ENCODE data around the gene CORO2B.
"Not testable (repeated sequence)": the region's sequence is repeated elsewhere in the genome, so short reads cannot be mapped to it uniquely, and the experiment has no call there.

CORO2B gene

DNA sequence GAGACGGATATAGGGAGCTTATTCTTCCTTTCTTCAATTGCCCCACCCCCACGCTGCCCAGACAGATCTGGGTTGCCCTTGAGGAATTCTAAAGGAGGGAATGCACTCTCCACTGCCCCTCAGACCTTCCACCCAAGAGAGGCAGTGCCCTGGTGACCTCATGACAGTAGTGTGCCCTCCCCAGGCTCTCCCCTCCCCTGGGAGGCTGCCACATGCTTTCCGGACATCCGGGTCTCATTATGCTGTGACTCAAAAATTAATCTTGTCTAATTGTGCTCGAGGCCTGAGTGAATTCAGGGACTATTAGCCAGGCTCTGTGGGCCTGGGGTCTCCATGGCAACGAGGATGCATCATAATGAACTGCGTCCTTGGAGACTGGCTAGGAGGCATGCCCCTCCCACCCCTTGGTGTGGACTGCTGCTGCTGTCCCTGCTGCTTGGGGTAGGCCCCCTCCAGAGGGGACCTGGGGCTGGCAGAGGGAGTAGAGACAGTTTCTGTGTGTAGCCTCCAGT is 20.8 kb downstream of the CORO2B start:
- Mint-ChIP-seq H3K27me3 (peaks cover 2% of the 10 kb centered on the region), H3K27ac (no peak overlapping the region), H3K9me3 (ENCODE audit: low read depth) (no peaks in the 10 kb centered on the region), H3K4me3 (no peak overlapping the region), H3K4me1 (ENCODE audit: low read depth) (no peaks in the 10 kb centered on the region), H3K36me3 (no peaks in the 10 kb centered on the region)

DNA sequence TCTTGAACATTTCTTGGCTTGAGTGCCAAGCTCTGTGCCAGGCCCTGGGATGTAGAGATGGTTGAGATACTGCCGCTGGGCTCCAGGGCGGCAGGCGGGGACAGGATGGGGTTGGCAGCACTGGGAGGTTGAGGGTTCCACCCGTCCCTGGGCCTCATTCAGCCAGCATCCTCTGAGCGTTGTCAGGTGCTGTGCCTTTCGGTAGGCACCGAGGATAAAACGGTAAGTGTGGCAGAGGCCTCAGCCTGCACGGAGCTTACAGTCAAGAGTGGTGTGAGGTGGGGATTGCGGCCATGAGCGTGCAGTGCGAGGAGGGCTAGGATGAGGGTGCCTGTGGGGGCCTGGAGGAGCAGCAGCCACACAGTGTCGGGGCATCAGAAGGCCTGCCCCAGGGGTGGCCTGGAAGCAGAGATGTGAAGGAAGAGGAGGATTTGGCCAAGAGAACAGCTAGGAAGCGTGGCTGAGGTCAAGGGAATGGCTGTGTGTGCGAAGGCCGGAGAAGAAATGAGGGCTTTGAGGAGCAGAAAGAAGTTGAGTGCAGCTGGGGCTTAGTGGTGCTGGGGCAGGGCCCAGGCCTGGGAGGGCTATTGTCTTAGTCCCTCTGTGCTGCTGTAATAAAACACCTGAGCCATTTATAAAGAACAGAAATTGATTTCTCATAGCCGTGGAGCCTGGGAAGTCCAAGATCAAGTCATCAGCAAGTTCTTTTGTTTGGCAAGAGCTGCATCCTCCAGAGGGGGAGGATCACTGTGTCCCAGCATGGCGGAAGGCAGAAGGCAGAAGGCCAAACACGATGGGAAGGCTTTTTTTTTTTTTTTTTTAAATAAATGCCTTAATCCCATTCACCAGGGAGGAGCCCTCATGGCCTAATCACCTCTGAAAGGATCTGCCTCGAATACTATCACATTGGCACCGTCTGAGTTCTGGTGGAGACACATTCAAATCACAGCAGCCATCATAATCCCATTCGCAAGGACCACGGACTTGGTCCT is 22.7 kb downstream of the CORO2B start:
- Mint-ChIP-seq H3K27ac (no peak overlapping the region), H3K27me3 (no peaks in the 10 kb centered on the region)

DNA sequence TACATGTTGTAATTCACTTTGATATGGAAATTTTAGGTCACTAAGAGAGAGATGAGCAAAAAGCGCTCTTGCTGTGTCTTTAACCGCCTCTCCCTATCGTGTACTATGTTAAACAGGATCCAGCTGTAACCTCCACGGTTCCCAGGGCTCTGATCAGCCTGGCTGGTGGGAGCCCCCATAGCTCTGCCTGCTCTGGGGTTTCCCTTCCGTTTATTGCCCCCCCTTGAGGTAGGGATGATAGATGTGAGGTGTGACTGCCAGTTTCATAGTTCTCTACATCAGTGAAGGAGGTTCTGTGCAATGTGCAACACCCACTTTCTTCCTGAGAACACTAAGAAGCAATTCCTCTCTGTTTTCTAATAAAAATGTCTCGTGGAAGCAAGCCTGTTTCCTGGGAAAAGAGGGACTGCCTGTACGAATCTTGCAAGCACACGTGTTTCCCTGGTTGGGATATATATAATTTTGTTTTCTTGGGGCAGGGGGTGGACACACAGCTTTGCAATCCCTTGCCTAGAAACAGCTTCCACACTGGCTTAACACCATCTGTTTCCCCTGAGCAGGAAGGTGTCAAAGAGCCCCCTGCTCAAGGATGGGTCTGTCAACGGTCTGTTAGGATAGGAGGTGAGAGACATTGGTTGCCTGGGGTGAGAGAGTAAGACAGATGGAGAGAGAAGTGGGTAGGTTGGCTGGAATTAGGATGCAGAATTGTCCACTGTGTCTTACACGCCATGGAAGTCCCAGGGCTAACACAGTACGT is 23.8 kb downstream of the CORO2B start:
- Mint-ChIP-seq H3K4me3 (no peak overlapping the region), H3K27ac (no peak overlapping the region), H3K27me3 (no peaks in the 10 kb centered on the region), H3K9me3 (ENCODE audit: low read depth) (no peaks in the 10 kb centered on the region), H3K36me3 (peaks cover 3% of the 10 kb centered on the region), H3K4me1 (ENCODE audit: low read depth) (no peaks in the 10 kb centered on the region)

More for the DNA sequence above, 22.7 kb downstream of the CORO2B start:
- H3K4me3 Mint-ChIP-seq, result no peak overlapping the region
- H3K36me3 Mint-ChIP-seq, result peaks cover 2% of the 10 kb centered on the region
- H3K4me1 Mint-ChIP-seq (ENCODE audit: low read depth), result no peaks in the 10 kb centered on the region
- no peaks in the 10 kb centered on the region for H3K9me3 Mint-ChIP-seq (ENCODE audit: low read depth)

DNA sequence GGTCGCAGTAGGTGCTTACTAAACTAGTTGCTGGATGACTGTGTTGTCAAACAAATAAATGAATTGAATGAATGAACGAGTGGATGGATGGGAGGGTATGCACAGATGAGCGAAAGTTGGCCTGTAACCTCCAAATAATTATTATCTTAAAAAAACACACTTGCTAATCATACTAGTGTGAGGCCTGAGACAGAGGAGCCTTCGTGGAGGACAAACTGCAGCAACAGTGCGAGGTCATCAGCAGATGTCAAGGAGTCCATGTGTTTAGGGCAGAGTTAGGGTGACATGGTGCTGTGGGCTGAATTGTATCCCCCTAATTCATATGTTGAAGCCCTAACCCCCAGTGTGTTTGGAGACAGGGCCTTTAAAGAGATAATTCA is 24.4 kb downstream of the CORO2B start:
- Mint-ChIP-seq H3K36me3 (peaks cover 3% of the 10 kb centered on the region), H3K4me1 (ENCODE audit: low read depth) (no peaks in the 10 kb centered on the region)

DNA sequence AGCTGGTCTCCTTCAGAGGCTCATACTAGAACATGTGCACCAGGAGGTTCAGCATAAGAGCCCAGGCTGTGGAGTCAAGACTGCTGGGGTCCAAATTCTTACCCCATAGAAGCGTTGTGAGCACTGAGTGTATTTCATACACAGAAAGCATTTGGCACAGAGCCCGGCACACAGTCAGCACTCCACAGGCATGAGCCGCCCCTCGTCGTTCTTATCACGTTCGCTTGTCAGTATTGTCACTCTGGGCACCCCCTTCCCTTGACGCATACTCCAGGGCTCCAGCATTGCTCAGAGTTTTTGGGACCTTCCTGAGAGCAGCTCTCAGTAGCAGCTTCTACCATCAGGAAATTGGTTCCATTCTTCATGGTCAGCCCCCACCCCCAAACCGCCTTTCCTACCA is 25.2 kb downstream of the CORO2B start:
- H3K27me3 Mint-ChIP-seq, result no peaks in the 10 kb centered on the region
- no peak overlapping the region for H3K4me3 Mint-ChIP-seq
- H3K4me1 Mint-ChIP-seq (ENCODE audit: low read depth), result no peaks in the 10 kb centered on the region
- H3K9me3 Mint-ChIP-seq (ENCODE audit: low read depth), result no peaks in the 10 kb centered on the region
- no peak overlapping the region for H3K27ac Mint-ChIP-seq
- H3K36me3 Mint-ChIP-seq, result peaks cover 3% of the 10 kb centered on the region

More for the DNA sequence above, 24.4 kb downstream of the CORO2B start:
- Mint-ChIP-seq H3K27me3 (no peaks in the 10 kb centered on the region), H3K4me3 (no peak overlapping the region), H3K27ac (no peak overlapping the region), H3K9me3 (ENCODE audit: low read depth) (no peaks in the 10 kb centered on the region)

DNA sequence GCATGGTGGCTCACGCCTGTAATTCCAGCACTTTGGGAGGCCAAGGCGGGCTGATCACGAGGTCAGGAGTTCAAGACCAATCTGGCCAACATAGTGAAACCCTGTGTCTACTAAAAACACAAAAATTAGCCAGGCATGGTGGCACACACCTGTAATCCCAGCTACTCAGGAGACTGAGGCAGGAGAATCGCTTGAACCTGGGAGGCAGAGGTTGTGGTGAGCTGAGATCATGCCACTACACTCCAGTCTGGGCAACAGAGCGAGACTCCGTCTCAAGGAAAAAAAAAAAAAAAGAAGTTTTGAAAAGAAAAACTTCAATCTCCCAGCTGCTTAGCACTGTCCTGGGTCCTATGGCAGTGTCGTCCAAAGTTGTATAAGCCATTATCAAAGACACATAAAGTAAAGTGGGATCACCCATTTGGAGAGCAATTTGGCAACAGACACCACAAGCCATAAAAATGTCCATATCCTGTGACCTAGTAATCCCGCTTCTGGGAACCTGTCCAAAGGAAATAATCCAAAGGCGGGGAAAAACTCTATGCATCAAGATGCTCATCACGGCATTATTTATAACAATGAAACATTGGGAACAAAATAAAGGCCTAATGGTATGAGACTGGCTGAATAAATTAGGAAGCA is 26.2 kb downstream of the CORO2B start:
- H3K27me3 Mint-ChIP-seq; H3K4me1 Mint-ChIP-seq (ENCODE audit: low read depth); H3K4me3 Mint-ChIP-seq; H3K9me3 Mint-ChIP-seq (ENCODE audit: low read depth); H3K36me3 Mint-ChIP-seq; H3K27ac Mint-ChIP-seq: not testable (repeated sequence)

DNA sequence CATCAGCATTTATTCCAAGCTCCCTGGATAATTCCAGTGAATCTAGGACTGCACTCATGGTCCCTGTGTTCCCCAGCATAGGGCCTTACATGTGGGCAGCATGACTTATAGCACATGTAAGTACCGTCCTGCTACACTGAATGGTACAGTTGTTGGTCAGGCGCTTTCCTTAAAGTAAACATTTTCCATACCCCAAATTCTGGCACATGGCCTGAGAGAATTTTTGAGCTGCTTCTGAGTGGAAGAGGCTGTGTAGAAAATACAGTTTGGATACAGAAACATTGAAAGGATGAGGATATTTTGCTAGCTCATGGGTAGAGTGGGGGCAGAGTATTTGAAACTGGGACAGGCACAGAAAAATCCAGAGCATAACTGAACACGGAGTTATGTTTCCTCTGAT is 27.6 kb downstream of the CORO2B start:
- no peaks in the 10 kb centered on the region for H3K9me3 Mint-ChIP-seq (ENCODE audit: low read depth)
- no peaks in the 10 kb centered on the region for H3K4me1 Mint-ChIP-seq (ENCODE audit: low read depth)
- no peaks in the 10 kb centered on the region for H3K27me3 Mint-ChIP-seq
- peaks cover 3% of the 10 kb centered on the region for H3K36me3 Mint-ChIP-seq
- H3K27ac Mint-ChIP-seq, result no peak overlapping the region
- H3K4me3 Mint-ChIP-seq, result no peak overlapping the region

DNA sequence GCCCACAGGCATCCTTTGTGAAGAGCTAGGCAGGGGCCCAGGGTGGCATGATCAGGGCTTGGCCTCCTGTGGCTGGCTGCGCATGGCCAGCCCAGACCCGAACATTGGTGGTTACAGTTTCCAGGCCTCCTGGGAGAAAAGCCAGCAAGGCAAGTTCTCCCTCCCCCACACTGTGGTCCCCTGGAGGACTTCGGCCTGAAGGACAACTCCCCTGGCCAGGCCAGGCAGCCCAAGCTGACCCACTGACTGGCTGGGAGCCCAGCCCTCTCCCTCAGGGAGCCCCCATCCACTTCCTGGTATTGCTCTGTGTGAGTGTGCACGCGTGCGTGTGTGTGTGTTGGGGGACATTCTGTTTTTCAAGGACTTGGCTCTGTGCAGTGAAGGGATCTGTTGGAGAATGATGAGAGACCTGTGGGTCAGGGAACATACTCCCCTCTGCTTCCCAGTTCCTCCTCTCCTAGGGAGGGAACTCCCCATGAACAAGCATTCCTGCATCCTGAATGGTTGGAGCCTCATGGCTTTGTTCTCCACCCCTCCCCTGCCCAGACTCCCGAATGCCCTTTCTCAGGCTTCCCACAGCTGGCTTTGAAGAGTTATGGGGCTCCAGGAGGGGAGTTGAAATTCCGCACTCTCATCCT is 29.5 kb downstream of the CORO2B start:
- Mint-ChIP-seq H3K27ac (no peak overlapping the region), H3K27me3 (no peaks in the 10 kb centered on the region), H3K4me3 (no peak overlapping the region), H3K4me1 (ENCODE audit: low read depth) (no peaks in the 10 kb centered on the region), H3K9me3 (ENCODE audit: low read depth) (no peaks in the 10 kb centered on the region), H3K36me3 (peaks cover 3% of the 10 kb centered on the region)

DNA sequence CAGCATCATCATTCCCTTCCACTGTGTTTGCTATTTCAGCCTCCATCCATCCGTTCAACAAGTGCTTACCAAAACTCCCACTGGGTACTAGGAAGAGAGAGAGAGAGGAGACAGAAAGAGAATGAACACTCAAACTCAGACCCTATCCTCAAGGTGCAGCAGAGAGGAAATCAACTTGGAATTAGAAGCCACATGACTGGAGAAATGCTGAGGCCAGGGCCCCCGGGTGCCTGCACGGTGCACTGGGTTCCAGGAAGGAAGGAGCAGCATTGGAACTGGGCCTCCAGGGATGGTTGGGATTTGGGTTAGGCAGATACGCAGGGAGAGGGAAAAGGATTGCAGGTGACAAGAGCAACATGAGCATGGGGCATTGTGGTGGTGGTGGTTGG is 30.0 kb downstream of the CORO2B start:
- H3K36me3 Mint-ChIP-seq, result peaks cover 3% of the 10 kb centered on the region
- no peaks in the 10 kb centered on the region for H3K9me3 Mint-ChIP-seq (ENCODE audit: low read depth)
- no peak overlapping the region for H3K27ac Mint-ChIP-seq
- no peak overlapping the region for H3K4me3 Mint-ChIP-seq
- no peaks in the 10 kb centered on the region for H3K27me3 Mint-ChIP-seq
- no peaks in the 10 kb centered on the region for H3K4me1 Mint-ChIP-seq (ENCODE audit: low read depth)

DNA sequence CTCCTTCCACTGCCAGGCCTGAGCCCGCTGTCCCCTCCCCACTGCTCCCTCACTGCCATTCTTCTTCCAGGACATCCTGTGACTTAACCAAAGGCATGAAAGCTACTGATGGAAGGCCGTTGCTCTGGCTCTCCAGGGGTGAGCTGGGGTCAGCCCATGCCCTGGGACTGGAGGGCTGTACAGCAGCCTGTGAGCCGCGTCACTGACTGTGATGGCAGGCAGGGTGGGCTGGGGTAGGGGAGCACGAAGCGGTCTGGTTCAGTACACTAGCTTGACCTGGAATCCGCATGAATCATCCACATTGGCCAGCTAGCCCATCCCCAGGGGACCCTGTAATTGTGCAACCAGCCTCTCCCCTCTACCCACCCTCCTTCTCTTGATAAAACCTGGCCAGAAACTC is 30.8 kb downstream of the CORO2B start:
- H3K27me3 Mint-ChIP-seq, result no peaks in the 10 kb centered on the region
- no peaks in the 10 kb centered on the region for H3K4me1 Mint-ChIP-seq (ENCODE audit: low read depth)
- H3K27ac Mint-ChIP-seq, result no peak overlapping the region
- peaks cover 3% of the 10 kb centered on the region for H3K36me3 Mint-ChIP-seq
- H3K9me3 Mint-ChIP-seq (ENCODE audit: low read depth), result no peaks in the 10 kb centered on the region
- H3K4me3 Mint-ChIP-seq, result no peak overlapping the region

DNA sequence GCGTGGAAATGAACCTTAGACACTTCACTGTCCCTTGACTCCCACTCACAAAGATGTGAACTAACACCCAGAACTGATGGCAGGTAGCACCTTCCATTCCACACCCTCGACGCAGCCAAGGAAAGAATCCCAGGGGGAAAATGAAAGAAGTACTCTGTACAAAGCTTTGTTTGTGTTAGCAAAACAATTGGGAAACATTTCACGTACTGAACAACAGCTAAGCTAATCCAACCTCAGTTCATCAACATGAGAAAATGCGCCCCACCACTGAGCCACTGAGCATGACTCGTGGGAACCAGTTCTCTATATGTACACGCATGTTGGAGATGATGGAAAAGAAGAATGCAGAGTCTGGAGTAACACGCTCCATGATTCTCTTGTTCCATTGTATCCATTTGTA is 32.0 kb downstream of the CORO2B start:
- Mint-ChIP-seq H3K4me1 (ENCODE audit: low read depth) (no peaks in the 10 kb centered on the region), H3K27ac (no peak overlapping the region), H3K36me3 (peaks cover 3% of the 10 kb centered on the region), H3K9me3 (ENCODE audit: low read depth) (no peaks in the 10 kb centered on the region), H3K4me3 (no peak overlapping the region), H3K27me3 (no peaks in the 10 kb centered on the region)

DNA sequence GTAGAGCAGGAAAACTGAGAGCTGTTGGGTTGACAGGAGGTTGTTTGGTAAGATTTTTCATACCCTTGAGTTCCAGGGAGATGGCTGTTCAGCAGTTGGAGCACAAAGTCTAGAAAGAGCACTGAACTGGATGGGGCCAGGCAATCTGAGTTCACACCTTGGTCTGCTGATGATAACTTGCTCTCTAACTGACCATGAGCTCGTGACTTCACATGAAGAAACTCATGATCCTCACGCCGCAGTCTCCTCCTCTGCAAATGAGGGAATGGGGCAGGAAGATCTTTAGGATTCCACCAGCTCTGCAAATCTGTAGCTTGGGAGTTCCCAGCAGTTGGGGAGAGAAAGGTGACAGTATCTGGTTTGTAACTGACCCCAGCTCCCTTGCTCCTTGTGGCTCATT is 33.7 kb downstream of the CORO2B start:
- Mint-ChIP-seq H3K27ac (no peak overlapping the region), H3K4me3 (no peak overlapping the region), H3K9me3 (ENCODE audit: low read depth) (no peaks in the 10 kb centered on the region), H3K4me1 (ENCODE audit: low read depth) (no peaks in the 10 kb centered on the region), H3K36me3 (no peaks in the 10 kb centered on the region), H3K27me3 (no peaks in the 10 kb centered on the region)

DNA sequence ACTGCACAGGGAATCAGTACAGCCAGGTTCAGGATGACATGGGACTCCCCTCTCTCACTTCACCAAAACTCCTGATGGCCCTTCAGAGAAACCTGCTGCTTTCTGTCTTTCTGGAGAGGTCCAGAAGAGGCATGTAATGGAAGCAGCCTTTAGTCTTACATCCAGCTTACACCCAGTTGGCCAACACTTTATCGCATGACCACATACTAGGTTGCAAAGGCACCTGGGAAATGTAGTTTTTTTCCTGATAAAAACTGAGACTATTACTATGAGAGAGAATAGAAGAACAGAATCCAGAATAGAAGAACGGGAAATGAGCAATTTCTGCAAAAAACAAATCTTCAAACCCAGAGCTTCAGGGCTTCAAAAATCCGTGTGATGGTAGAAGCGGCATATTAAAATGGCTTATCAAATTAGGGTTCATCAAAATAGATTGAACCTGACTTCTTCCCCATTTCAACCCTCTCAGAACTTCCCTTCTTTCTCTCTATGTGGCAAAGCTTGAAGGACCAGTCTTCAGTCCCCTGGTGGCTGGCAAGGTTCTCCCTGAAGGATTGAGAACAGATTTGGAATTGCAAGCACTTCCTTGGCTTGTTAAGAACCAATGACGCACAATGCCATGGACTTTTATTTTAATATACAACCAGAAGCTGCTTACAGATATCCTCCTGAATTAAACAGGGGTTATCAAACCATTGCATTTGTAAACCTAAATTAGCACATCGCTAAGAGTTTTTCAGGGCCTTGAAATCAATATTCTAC is 34.4 kb downstream of the CORO2B start:
- no peaks in the 10 kb centered on the region for H3K9me3 Mint-ChIP-seq (ENCODE audit: low read depth)
- no peak overlapping the region for H3K27ac Mint-ChIP-seq
- H3K4me3 Mint-ChIP-seq, result no peak overlapping the region
- no peaks in the 10 kb centered on the region for H3K36me3 Mint-ChIP-seq
- no peaks in the 10 kb centered on the region for H3K4me1 Mint-ChIP-seq (ENCODE audit: low read depth)
- no peaks in the 10 kb centered on the region for H3K27me3 Mint-ChIP-seq
